PC-9 (cell line): Measurements from ENCODE around the gene SPATA25.

Experiments used
- CTCF ChIP-seq: fragments of 200-600 bp; sonication (generic); conservative IDR thresholded peaks from 2 replicates; pipeline ENCODE4 v1.6.1; 2017; ENCODE audit warnings: mixed run types, antibody characterized with exemption, mild to moderate bottlenecking, moderate library complexity
- EZH2 ChIP-seq: fragments of 200-600 bp; sonication (generic); IDR thresholded peaks from 2 replicates; pipeline ENCODE4 v1.8.0; 2017; ENCODE audit warnings: antibody characterized with exemption, low read depth

- TF ChIP-seq CTCF (no peak), EZH2 (no peak)
Observed at GRCh38 chr20:45866454-45866853, 21.0 kb downstream of the SPATA25 start.
